BJ (cell line): Measurements from ENCODE around the gene AOC3. TPM values are rescaled to one million over a fixed set of nuclear protein-coding genes. Genes with fewer than 3 reads are reported as not detected.

Source experiments
- CTCF ChIA-PET: fragments of 350-600 bp; formaldehyde crosslinking; extraction: SDS; loops from one replicate; lab custom pipeline; 2021; ENCODE audit warnings: antibody characterized with exemption, inconsistent platforms; lab: Yijun Ruan, JAX
- POLR2A ChIA-PET: fragments of 300-600 bp; sonication (Branson Sonifier 250); formaldehyde crosslinking; extraction: SDS; loops from one replicate; lab custom pipeline; 2021; ENCODE audit warnings: antibody characterized with exemption; lab: Charles Lee
- DNase-seq: peaks from one replicate; pipeline ENCODE4 v3.0.0-alpha.2; 2011; ENCODE audit warnings: low read depth
- H3K27me3 ChIP-seq: 2 replicates; pipeline ENCODE4 v1.6.0; 2011; ENCODE audit warnings: low read length; ENCODE audit not compliant: control insufficient read depth, insufficient read depth
- H3K36me3 ChIP-seq: 2 replicates; pipeline ENCODE4 v1.5.1; 2011; ENCODE audit warnings: low read length; ENCODE audit not compliant: control insufficient read depth, insufficient read depth
- H3K4me3 ChIP-seq: 2 replicates; pipeline ENCODE4 v1.5.1; 2011; ENCODE audit warnings: low read depth, mild to moderate bottlenecking, control low read depth, low read length
- CTCF ChIP-seq: IDR thresholded peaks from 2 replicates; pipeline ENCODE4 v1.5.1; 2011; ENCODE audit warnings: low read depth, mild to moderate bottlenecking, control low read depth, inconsistent platforms, low read length, moderate library complexity; ENCODE audit not compliant: insufficient read depth
- polyA plus RNA-seq: library from polyadenylated mRNA; depleted of rRNA; stranded (reverse); fragments of >200 nt; gene quantifications from 2 replicates; pipeline ENCODE4 v1.2.3, GENCODE V29; 2011

Gene AOC3
- polyA plus RNA-seq, 1 experiment, result 0.22 TPM

GRCh38 chr17:42814633-42815399 is 36.2 kb upstream of the AOC3 start:
- no peaks in the 10 kb centered on the region for H3K27me3 ChIP-seq
- DNase-seq, result peak; percentile 26
- ChIA-PET POLR2A (interaction anchor here (0.9 kb wide), 1 partner anchor 9 kb away, joined by 3 read pairs; the partner anchor contains the start of gene BECN1), CTCF (interaction anchor here (0.5 to 1.8 kb wide), 5 partner anchors 9 to 206 kb away, joined by 3 to 7 read pairs (median 3); partner anchors contain the start of genes BECN1, RETREG3 and TUBG1)
- H3K36me3 ChIP-seq, result peaks cover 28% of the 10 kb centered on the region
- no peak for TF ChIP-seq CTCF
- no peak overlapping the region for H3K4me3 ChIP-seq

GRCh38 chr17:42817866-42818265 is 33.1 kb upstream of the AOC3 start:
- POLR2A ChIA-PET, result interaction anchor here (0.6 kb wide), 1 partner anchor 8 kb away, joined by 3 read pairs; no protein-coding TSS in a partner anchor
- peaks cover 25% of the 10 kb centered on the region for H3K36me3 ChIP-seq

GRCh38 chr17:42818379-42818778 is 32.6 kb upstream of the AOC3 start:
- no peak overlapping the region for H3K4me3 ChIP-seq
- no peak for DNase-seq
- no peak for TF ChIP-seq CTCF
- H3K27me3 ChIP-seq, result no peaks in the 10 kb centered on the region
- POLR2A ChIA-PET, result no interaction called here
- H3K36me3 ChIP-seq, result peaks cover 25% of the 10 kb centered on the region
- CTCF ChIA-PET, result interaction anchor here (0.9 to 3.5 kb wide), 3 partner anchors 9 to 92 kb away, joined by 4 to 20 read pairs (median 5); no protein-coding TSS in a partner anchor

More at GRCh38 chr17:42817866-42818265, 33.1 kb upstream of the AOC3 start:
- no peaks in the 10 kb centered on the region for H3K27me3 ChIP-seq
- no peak for TF ChIP-seq CTCF
- CTCF ChIA-PET, result interaction anchor here (2.2 to 3.5 kb wide), 2 partner anchors 15 to 91 kb away, joined by 5 to 20 read pairs; no protein-coding TSS in a partner anchor
- no peak overlapping the region for H3K4me3 ChIP-seq
- no peak for DNase-seq

- TF ChIP-seq CTCF, result peak; percentile 74
- no peaks in the 10 kb centered on the region for H3K27me3 ChIP-seq
- CTCF ChIA-PET, result interaction anchor here (0.7 to 3.5 kb wide), 17 partner anchors 10 to 241 kb away, joined by 3 to 20 read pairs (median 3); partner anchors contain the start of genes AOC2, CNTD1 and COA3
- POLR2A ChIA-PET, result no interaction called here
- peaks cover 20% of the 10 kb centered on the region for H3K36me3 ChIP-seq
- DNase-seq, result no peak
- H3K4me3 ChIP-seq, result no peak overlapping the region
These were observed 31.0 kb upstream of the AOC3 start for GRCh38 chr17:42819939-42820535.

- Histone ChIP-seq H3K27me3 (no peaks in the 10 kb centered on the region), H3K36me3 (peaks cover 17% of the 10 kb centered on the region), H3K4me3 (no peak overlapping the region)
- POLR2A ChIA-PET, result no interaction called here
- CTCF ChIA-PET, result interaction anchor here (0.7 to 4.1 kb wide), 5 partner anchors 10 to 95 kb away, joined by 3 to 34 read pairs (median 5); partner anchors contain the start of gene PSME3
- no peak for TF ChIP-seq CTCF
- no peak for DNase-seq
These were observed 29.8 kb upstream of the AOC3 start for GRCh38 chr17:42821176-42821575.
